CD14-positive monocyte (primary cell): ENCODE measurements around the gene GLB1L3. TPM values are rescaled to one million over a fixed set of nuclear protein-coding genes. Genes with fewer than 3 reads are reported as not detected.

ENCODE experiments used
- DNase-seq, 3 donors: peaks; one replicate each; pipeline ENCODE4 v3.0.0-alpha.2; 2011 to 2022
- H2AFZ ChIP-seq: 2 replicates; pipeline ENCODE4 v1.6.0; 2012; ENCODE audit warnings: mild to moderate bottlenecking, low read depth, low read length, inconsistent platforms; ENCODE audit not compliant: insufficient read depth, poor library complexity, severe bottlenecking
- H3K27ac ChIP-seq, 2 donors: 1 replicate in 1 of 2; 2 replicates in 1 of 2; pipeline ENCODE4 v1.5.1; 2012 to 2013; ENCODE audit warnings: low read length in 2 of 2, control low read depth in 1 of 2, inconsistent platforms in 1 of 2, low read depth in 1 of 2, mild to moderate bottlenecking in 1 of 2
- H3K27me3 ChIP-seq, 2 donors: one replicate each; pipeline versions ENCODE4 v1.6.0 to v1.6.1; 2011 to 2013; ENCODE audit warnings: low read length in 2 of 2; ENCODE audit not compliant: control insufficient read depth in 2 of 2, insufficient read depth in 2 of 2
- H3K36me3 ChIP-seq, 2 donors: replicated peaks in 1 of 2; 1 replicate in 1 of 2; 2 replicates in 1 of 2; pipeline versions ENCODE4 v1.5.1 to v1.6.1; 2012 to 2013; ENCODE audit warnings: low read length in 2 of 2, control low read depth in 1 of 2, inconsistent platforms in 1 of 2, mild to moderate bottlenecking in 1 of 2; ENCODE audit not compliant: insufficient read depth in 2 of 2, control insufficient read depth in 1 of 2
- H3K4me1 ChIP-seq, 2 donors: 1 replicate in 1 of 2; 2 replicates in 1 of 2; pipeline versions ENCODE4 v1.5.1 to v1.6.1; 2012 to 2013; ENCODE audit warnings: low read length in 2 of 2, control low read depth in 1 of 2, inconsistent platforms in 1 of 2, mild to moderate bottlenecking in 1 of 2, moderate library complexity in 1 of 2; ENCODE audit not compliant: insufficient read depth in 2 of 2, control insufficient read depth in 1 of 2
- H3K4me2 ChIP-seq: replicated peaks from 2 replicates; pipeline ENCODE3; 2012; ENCODE audit warnings: low read length, moderate library complexity, mild to moderate bottlenecking; ENCODE audit not compliant: poor library complexity, severe bottlenecking; ENCODE audit errors: extremely low read depth
- H3K4me3 ChIP-seq, 3 experiments: fragments of 200-600 bp in 1 of 3; sonication (generic) in 1 of 3; replicated peaks in 1 of 3; 1 replicate in 2 of 3; 2 replicates in 1 of 3; pipeline ENCODE4 v1.5.1; 2011 to 2013; ENCODE audit warnings: low read length in 3 of 3, mild to moderate bottlenecking in 3 of 3, control low read depth in 2 of 3, low read depth in 2 of 3, inconsistent platforms in 1 of 3, moderate library complexity in 1 of 3
- H3K79me2 ChIP-seq: 2 replicates; pipeline ENCODE4 v1.6.0; 2012; ENCODE audit warnings: mild to moderate bottlenecking, control low read depth, inconsistent platforms, low read length, moderate library complexity; ENCODE audit not compliant: insufficient read depth
- H3K9ac ChIP-seq: 2 replicates; pipeline ENCODE4 v1.6.0; 2017; ENCODE audit warnings: low read length, mild to moderate bottlenecking; ENCODE audit not compliant: insufficient read depth, poor library complexity, severe bottlenecking
- H3K9me3 ChIP-seq, 2 donors: replicated peaks in 1 of 2; 1 replicate in 1 of 2; 2 replicates in 1 of 2; pipeline versions ENCODE4 v1.5.1 to v1.6.1; 2012 to 2013; ENCODE audit warnings: low read length in 2 of 2, control low read depth in 1 of 2; ENCODE audit not compliant: control insufficient read depth in 1 of 2, insufficient read depth in 1 of 2
- H4K20me1 ChIP-seq: 2 replicates; pipeline ENCODE4 v1.6.0; 2012; ENCODE audit warnings: mild to moderate bottlenecking, low read length, control low read depth, moderate library complexity; ENCODE audit not compliant: insufficient read depth
- H3K27ac Mint-ChIP-seq, 7 donors: one replicate each; pipeline ENCODE4 v1.8.0; 2020; ENCODE audit warnings: mild to moderate bottlenecking in 7 of 7, mixed read lengths in 7 of 7, moderate library complexity in 6 of 7, inconsistent platforms in 2 of 7
- H3K27me3 Mint-ChIP-seq, 3 donors: one replicate each; pipeline ENCODE4 v1.8.0; 2021 to 2022; ENCODE audit warnings: low read depth in 3 of 3, mild to moderate bottlenecking in 3 of 3, mixed read lengths in 3 of 3, moderate library complexity in 3 of 3, inconsistent platforms in 1 of 3
- H3K36me3 Mint-ChIP-seq, 2 donors: one replicate each; pipeline ENCODE4 v1.8.0; 2020; ENCODE audit warnings: mixed read lengths in 2 of 2, inconsistent platforms in 1 of 2, mild to moderate bottlenecking in 1 of 2
- H3K4me1 Mint-ChIP-seq: one replicate; pipeline ENCODE4 v1.8.0; 2020; ENCODE audit warnings: mild to moderate bottlenecking, mixed read lengths
- H3K4me3 Mint-ChIP-seq, 2 donors: one replicate each; pipeline ENCODE4 v1.8.0; 2020; ENCODE audit warnings: mild to moderate bottlenecking in 2 of 2, mixed read lengths in 2 of 2, moderate library complexity in 1 of 2
- H3K9me3 Mint-ChIP-seq, 7 donors: one replicate each; pipeline ENCODE4 v1.8.0; 2020 to 2022; ENCODE audit warnings: mixed read lengths in 7 of 7, mild to moderate bottlenecking in 6 of 7, moderate library complexity in 6 of 7, inconsistent platforms in 2 of 7
- WGBS: methylation state at CpG from one replicate; pipeline ENCODE4 v1.1.5; 2013; ENCODE audit warnings: missing lambda C conversion rate; ENCODE audit not compliant: insufficient coverage; 5-methylcytosine and 5-hydroxymethylcytosine counted together
- intact Hi-C, 2 donors: fragments of 100-400 bp; cut with micrococcal nuclease; formaldehyde crosslinking; loops; one replicate each; pipeline versions ENCODE4 v1.15.0 to v1.15.1; 2023
- polyA plus RNA-seq, 3 donors: library from polyadenylated mRNA; depleted of rRNA in 1 of 3; unstranded in 2 of 3; stranded (reverse) in 1 of 3; fragments of 300-500 nt in 2 of 3; fragments of >200 nt in 1 of 3; fragmentation: Illumina TruSeq in 2 of 3; gene quantifications; 1 replicate in 2 of 3; 2 replicates in 1 of 3; pipeline ENCODE4 v1.2.3, GENCODE V29; 2012 to 2021
- TF ChIP-seq, protein P1 (sequence below): fragments of 200-600 bp; IDR thresholded peaks from one replicate; pipeline ENCODE4 v1.8.0; 2022; ENCODE audit warnings: antibody characterized with exemption, mild to moderate bottlenecking

The GLB1L3 gene
- polyA plus RNA-seq, 3 donors, result not detected

DNA sequence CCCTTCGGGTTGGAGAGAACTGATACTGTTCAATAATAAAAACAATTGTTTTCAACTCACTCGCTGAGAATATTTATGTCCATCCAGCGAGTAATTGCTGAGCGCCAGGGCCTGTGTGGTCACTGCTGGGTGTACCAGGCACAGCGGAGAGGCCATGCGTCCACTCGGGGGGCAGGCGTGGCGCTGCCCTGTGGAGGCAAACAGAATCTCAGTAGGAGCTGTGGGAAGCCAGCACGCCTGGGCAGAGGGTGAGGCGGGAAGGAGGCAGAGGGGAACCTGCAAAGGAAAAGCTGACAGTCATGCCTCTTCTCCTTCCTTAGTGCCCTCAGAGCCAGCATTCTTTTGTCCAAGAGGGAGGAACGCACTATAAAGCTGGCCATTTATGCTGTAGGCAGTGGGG is 11.4 kb downstream of the GLB1L3 start:
- peaks cover 0 to 4% of the 10 kb centered on the region in 2 donors for H3K27me3 ChIP-seq
- no peak overlapping the region for H3K27ac ChIP-seq
- H3K4me1 ChIP-seq, result no peaks in the 10 kb centered on the region
- H4K20me1 ChIP-seq, result no peaks in the 10 kb centered on the region
- Mint-ChIP-seq H3K36me3 (no peaks in the 10 kb centered on the region), H3K4me1 (no peaks in the 10 kb centered on the region), H3K27ac (no peak overlapping the region), H3K27me3 (peaks cover 18 to 36% (median 21%) of the 10 kb centered on the region in 3 donors), H3K9me3 (peaks cover 0 to 4% (median 0%) of the 10 kb centered on the region in 7 donors), H3K4me3 (no peak overlapping the region)
- no peak overlapping the region for H3K4me2 ChIP-seq
- H3K9ac ChIP-seq, result no peak overlapping the region
- TF ChIP-seq, protein P1, sequence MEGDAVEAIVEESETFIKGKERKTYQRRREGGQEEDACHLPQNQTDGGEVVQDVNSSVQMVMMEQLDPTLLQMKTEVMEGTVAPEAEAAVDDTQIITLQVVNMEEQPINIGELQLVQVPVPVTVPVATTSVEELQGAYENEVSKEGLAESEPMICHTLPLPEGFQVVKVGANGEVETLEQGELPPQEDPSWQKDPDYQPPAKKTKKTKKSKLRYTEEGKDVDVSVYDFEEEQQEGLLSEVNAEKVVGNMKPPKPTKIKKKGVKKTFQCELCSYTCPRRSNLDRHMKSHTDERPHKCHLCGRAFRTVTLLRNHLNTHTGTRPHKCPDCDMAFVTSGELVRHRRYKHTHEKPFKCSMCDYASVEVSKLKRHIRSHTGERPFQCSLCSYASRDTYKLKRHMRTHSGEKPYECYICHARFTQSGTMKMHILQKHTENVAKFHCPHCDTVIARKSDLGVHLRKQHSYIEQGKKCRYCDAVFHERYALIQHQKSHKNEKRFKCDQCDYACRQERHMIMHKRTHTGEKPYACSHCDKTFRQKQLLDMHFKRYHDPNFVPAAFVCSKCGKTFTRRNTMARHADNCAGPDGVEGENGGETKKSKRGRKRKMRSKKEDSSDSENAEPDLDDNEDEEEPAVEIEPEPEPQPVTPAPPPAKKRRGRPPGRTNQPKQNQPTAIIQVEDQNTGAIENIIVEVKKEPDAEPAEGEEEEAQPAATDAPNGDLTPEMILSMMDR, result no peak
- no peak for DNase-seq
- 92% methylated on average over 4 of the region's 12 CpGs for WGBS
- H3K36me3 ChIP-seq, result no peaks in the 10 kb centered on the region
- H3K9me3 ChIP-seq, result no peaks in the 10 kb centered on the region
- no peaks in the 10 kb centered on the region for H3K79me2 ChIP-seq
- no peak overlapping the region for H3K4me3 ChIP-seq
- no peak overlapping the region for H2AFZ ChIP-seq
- intact Hi-C loops, result no loop called here

DNA sequence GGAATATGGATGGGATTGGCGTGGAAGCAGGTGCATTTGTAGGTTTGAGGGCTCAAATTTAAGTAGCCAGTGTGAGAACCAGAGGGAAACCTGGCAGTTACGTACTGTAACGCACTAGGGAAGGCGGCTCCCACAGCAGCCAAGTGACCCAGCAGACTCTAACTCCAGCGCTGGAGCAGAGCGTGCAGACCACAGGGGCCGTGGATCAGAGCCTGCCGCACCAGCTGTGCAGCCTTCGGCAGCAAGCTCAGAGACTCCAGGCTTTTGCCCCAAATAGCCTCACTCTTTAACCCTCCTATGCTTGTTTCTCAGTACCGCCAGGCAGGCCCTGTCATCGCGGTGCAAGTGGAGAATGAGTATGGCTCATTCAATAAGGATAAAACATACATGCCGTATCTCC is 12.3 kb downstream of the GLB1L3 start:
- intact Hi-C loops, result no loop called here
- no peak overlapping the region for H3K4me3 Mint-ChIP-seq
- H3K9ac ChIP-seq, result no peak overlapping the region

More for the DNA sequence above, 12.3 kb downstream of the GLB1L3 start:
- peaks cover 0 to 2% of the 10 kb centered on the region in 2 donors for H3K27me3 ChIP-seq
- no peak overlapping the region for H3K4me3 ChIP-seq
- H3K9me3 ChIP-seq, result no peaks in the 10 kb centered on the region
- no peak overlapping the region for H3K27ac ChIP-seq
- TF ChIP-seq, protein P1, result no peak
- no peak for DNase-seq
- H3K9me3 Mint-ChIP-seq, result peaks cover 0 to 4% (median 0%) of the 10 kb centered on the region in 7 donors
- H3K36me3 Mint-ChIP-seq, result no peaks in the 10 kb centered on the region
- WGBS, result 94% methylated on average over 2 of the region's 13 CpGs
- H3K27ac Mint-ChIP-seq, result no peak overlapping the region
- H3K79me2 ChIP-seq, result no peaks in the 10 kb centered on the region
- H3K27me3 Mint-ChIP-seq, result peaks cover 17 to 34% (median 17%) of the 10 kb centered on the region in 3 donors
- no peaks in the 10 kb centered on the region for H3K4me1 Mint-ChIP-seq
- H3K4me2 ChIP-seq, result no peak overlapping the region
- no peaks in the 10 kb centered on the region for H3K4me1 ChIP-seq
- H2AFZ ChIP-seq, result no peak overlapping the region
- H3K36me3 ChIP-seq, result no peaks in the 10 kb centered on the region
- H4K20me1 ChIP-seq, result no peaks in the 10 kb centered on the region
